Chondrocyte (in vitro differentiated cells): ENCODE data around the gene TAF7. TPM values are rescaled to one million over a fixed set of nuclear protein-coding genes. Genes with fewer than 3 reads are reported as not detected.
"Not testable (repeated sequence)": the region's sequence is repeated elsewhere in the genome, so short reads cannot be mapped to it uniquely, and the experiment has no call there.

Experiments
- DNase-seq: peaks from one replicate; pipeline ENCODE4 v3.0.0; 2021; ENCODE audit warnings: mixed read lengths, low spot score
- H3K27ac Mint-ChIP-seq: one replicate; pipeline ENCODE4 v1.8.0; 2021; ENCODE audit warnings: mild to moderate bottlenecking, moderate library complexity, mixed read lengths; ENCODE audit not compliant: unreplicated experiment
- H3K27me3 Mint-ChIP-seq: 2 replicates; pipeline ENCODE4 v1.8.0; 2021; ENCODE audit warnings: low read depth, mixed read lengths
- H3K36me3 Mint-ChIP-seq: 2 replicates; pipeline ENCODE4 v1.8.0; 2021; ENCODE audit warnings: low read depth, mixed read lengths
- H3K4me1 Mint-ChIP-seq: 2 replicates; pipeline ENCODE4 v1.8.0; 2021; ENCODE audit warnings: low read depth, mild to moderate bottlenecking, mixed read lengths
- H3K4me3 Mint-ChIP-seq: one replicate; pipeline ENCODE4 v1.8.0; 2021; ENCODE audit warnings: mild to moderate bottlenecking, moderate library complexity, mixed read lengths; ENCODE audit not compliant: unreplicated experiment
- H3K9me3 Mint-ChIP-seq: 2 replicates; pipeline ENCODE4 v1.8.0; 2021; ENCODE audit warnings: low read depth, mixed read lengths
- CTCF ChIP-seq: fragments of 200-600 bp; sonication (generic); IDR thresholded peaks from 2 replicates; pipeline ENCODE4 v1.5.0; 2021; ENCODE audit warnings: antibody characterized with exemption, mild to moderate bottlenecking, moderate library complexity
- total RNA-seq: library from RNA; stranded (reverse); gene quantifications from 3 replicates; pipeline ENCODE4 v1.2.1, GENCODE V29; 2021

TAF7 gene
- total RNA-seq, 1 donor from 2014 or later: 66.4 TPM

- Mint-ChIP-seq H3K27ac (no peak overlapping the region), H3K4me1 (no peaks in the 10 kb centered on the region), H3K4me3 (no peak overlapping the region), H3K27me3 (no peaks in the 10 kb centered on the region), H3K9me3 (peaks cover 49% of the 10 kb centered on the region), H3K36me3 (peaks cover 2% of the 10 kb centered on the region)
- no peak for DNase-seq
- TF ChIP-seq CTCF: no peak
These were observed 23.4 kb upstream of the TAF7 start for GRCh38 chr5:141343953-141344463.

GRCh38 chr5:141343242-141343952 lies 22.8 kb upstream of the TAF7 start, which contains the start of gene PCDHGA3:
Gene PCDHGA3 (plus strand): TSS chr5:141343829. CDS start chr5:141344034, 205 bp downstream.
- DNase-seq: no peak
- Mint-ChIP-seq H3K4me3 (no peak within 1 kb of the TSS), H3K9me3 (peaks cover 52% of the 10 kb centered on the region), H3K27me3 (no peaks in the 10 kb centered on the region), H3K36me3 (peaks cover 2% of the 10 kb centered on the region), H3K4me1 (no peaks in the 10 kb centered on the region), H3K27ac (no peak within 1 kb of the TSS)
- no peak for TF ChIP-seq CTCF

GRCh38 chr5:141342773-141343172 lies 22.2 kb upstream of the TAF7 start:
- H3K4me1 Mint-ChIP-seq: no peaks in the 10 kb centered on the region
- no peaks in the 10 kb centered on the region for H3K27me3 Mint-ChIP-seq
- no peak overlapping the region for H3K4me3 Mint-ChIP-seq
- no peak for TF ChIP-seq CTCF
- no peak overlapping the region for H3K27ac Mint-ChIP-seq
- no peak for DNase-seq
- H3K36me3 Mint-ChIP-seq: peaks cover 2% of the 10 kb centered on the region
- H3K9me3 Mint-ChIP-seq: peaks cover 55% of the 10 kb centered on the region

- H3K27me3 Mint-ChIP-seq, DNase-seq, H3K4me1 Mint-ChIP-seq, H3K4me3 Mint-ChIP-seq, H3K36me3 Mint-ChIP-seq, H3K27ac Mint-ChIP-seq: not testable (repeated sequence)
- H3K9me3 Mint-ChIP-seq: peaks cover 61% of the 10 kb centered on the region
These were observed 20.3 kb upstream of the TAF7 start for GRCh38 chr5:141340781-141341354.

- H3K27me3 Mint-ChIP-seq: no peaks in the 10 kb centered on the region
- peak; percentile 25 for TF ChIP-seq CTCF
- no peak within 1 kb of the TSS for H3K27ac Mint-ChIP-seq
- peaks cover 58% of the 10 kb centered on the region for H3K9me3 Mint-ChIP-seq
- peaks cover 2% of the 10 kb centered on the region for H3K36me3 Mint-ChIP-seq
- no peak for DNase-seq
- H3K4me3 Mint-ChIP-seq: no peak within 1 kb of the TSS
- H3K4me1 Mint-ChIP-seq: no peaks in the 10 kb centered on the region
These were observed 18.1 kb upstream of the TAF7 start, which contains the start of gene PCDHGA2 for GRCh38 chr5:141338538-141339306. Gene PCDHGA2 (plus strand): TSS chr5:141338760.

GRCh38 chr5:141332571-141332970 lies 12.0 kb upstream of the TAF7 start:
- H3K4me1 Mint-ChIP-seq, H3K27ac Mint-ChIP-seq, H3K4me3 Mint-ChIP-seq, H3K36me3 Mint-ChIP-seq, DNase-seq, H3K27me3 Mint-ChIP-seq: not testable (repeated sequence)
- peaks cover 54% of the 10 kb centered on the region for H3K9me3 Mint-ChIP-seq
